T-cell (primary cell): Measurements from ENCODE around the gene NYNRIN. TPM values are rescaled to one million over a fixed set of nuclear protein-coding genes. Genes with fewer than 3 reads are reported as not detected.

Source experiments
- ATAC-seq, 4 experiments: fragments of 200-7000 bp in 3 of 4; fragments of 150-1000 bp in 1 of 4; cut with Tn5 transposase; replicated peaks in 1 of 4; 1 replicate in 3 of 4; 2 replicates in 1 of 4; pipeline ENCODE4 v1.10.0; 2021; ENCODE audit warnings: moderate library complexity in 3 of 4, mild to moderate bottlenecking in 2 of 4, moderate number of reproducible peaks in 1 of 4
- CTCF ChIA-PET, 2 donors: fragments of 300-600 bp; sonication (Branson Sonifier 250); formaldehyde crosslinking; loops; one replicate each; lab custom pipeline; 2022; ENCODE audit warnings: antibody characterized with exemption in 2 of 2; lab: Charles Lee
- POLR2A ChIA-PET, 2 donors: fragments of 300-600 bp; sonication (Branson Sonifier 250); formaldehyde crosslinking; loops; one replicate each; lab custom pipeline; 2022; ENCODE audit warnings: antibody characterized with exemption in 2 of 2; lab: Charles Lee
- DNase-seq, 35 experiments: peaks; one replicate each; pipeline versions ENCODE4 v3.0.0 to v3.0.0-alpha.2; 2013 to 2023
- H3K27ac ChIP-seq: one replicate; pipeline ENCODE4 v1.5.1; 2013; ENCODE audit warnings: low read length
- H3K27me3 ChIP-seq, 2 experiments: replicated peaks in 1 of 2; 1 replicate in 1 of 2; 2 replicates in 1 of 2; pipeline versions ENCODE4 v1.6.1 to v1.7.0; 2013; ENCODE audit warnings: low read length in 1 of 2, mixed read lengths in 1 of 2; ENCODE audit not compliant: control insufficient read depth in 2 of 2, insufficient read depth in 2 of 2; ENCODE audit errors: extremely low read depth in 1 of 2
- H3K36me3 ChIP-seq, 2 donors: 1 replicate in 1 of 2; 2 replicates in 1 of 2; pipeline versions ENCODE4 v1.6.1 to v1.7.0; 2013; ENCODE audit warnings: low read length in 1 of 2; ENCODE audit not compliant: control insufficient read depth in 2 of 2, insufficient read depth in 1 of 2; ENCODE audit errors: extremely low read depth in 1 of 2
- H3K4me1 ChIP-seq, 2 experiments: 1 replicate in 1 of 2; 2 replicates in 1 of 2; pipeline versions ENCODE4 v1.6.1 to v1.7.0; 2013; ENCODE audit warnings: low read length in 2 of 2, mixed read lengths in 1 of 2; ENCODE audit not compliant: insufficient read depth in 2 of 2, control insufficient read depth in 1 of 2; ENCODE audit errors: extremely low read depth in 1 of 2
- H3K4me3 ChIP-seq, 2 donors: 1 replicate in 1 of 2; 2 replicates in 1 of 2; pipeline versions ENCODE4 v1.5.1 to v1.7.0; 2013; ENCODE audit warnings: mild to moderate bottlenecking in 2 of 2, low read length in 1 of 2, moderate library complexity in 1 of 2; ENCODE audit not compliant: control insufficient read depth in 1 of 2; ENCODE audit errors: extremely low read depth in 1 of 2
- H3K9me3 ChIP-seq: 2 replicates; pipeline ENCODE4 v1.7.0; 2013
- H3K27ac Mint-ChIP-seq, 2 donors: one replicate each; pipeline ENCODE4 v1.8.0; 2020 to 2021; ENCODE audit warnings: mild to moderate bottlenecking in 2 of 2, mixed read lengths in 2 of 2
- H3K27me3 Mint-ChIP-seq, 2 donors: one replicate each; pipeline ENCODE4 v1.8.0; 2021 to 2022; ENCODE audit warnings: mixed read lengths in 2 of 2
- H3K36me3 Mint-ChIP-seq: one replicate; pipeline ENCODE4 v1.8.0; 2021; ENCODE audit warnings: mixed read lengths
- H3K4me1 Mint-ChIP-seq, 3 donors: one replicate each; pipeline ENCODE4 v1.8.0; 2020 to 2022; ENCODE audit warnings: mixed read lengths in 3 of 3, mild to moderate bottlenecking in 1 of 3
- H3K4me3 Mint-ChIP-seq, 3 donors: one replicate each; pipeline ENCODE4 v1.8.0; 2020 to 2022; ENCODE audit warnings: mild to moderate bottlenecking in 3 of 3, mixed read lengths in 3 of 3, moderate library complexity in 3 of 3
- H3K9me3 Mint-ChIP-seq, 3 donors: one replicate each; pipeline ENCODE4 v1.8.0; 2020 to 2022; ENCODE audit warnings: mixed read lengths in 3 of 3
- WGBS: methylation state at CpG from one replicate; pipeline ENCODE4 v1.1.5; 2013; ENCODE audit warnings: missing lambda C conversion rate; ENCODE audit not compliant: insufficient coverage; 5-methylcytosine and 5-hydroxymethylcytosine counted together
- total RNA-seq, 35 experiments: library from RNA in 6 of 35; stranded (reverse) in 6 of 35; fragments of 120-200 nt in 1 of 35; gene quantifications; one replicate each; pipeline versions ENCODE4 v1.2.1 to v1.2.4 and lab custom pipeline; 2013 to 2026

NYNRIN gene
- total RNA-seq, 5 donors from 2014 or later (not counting 1 experiment from before 2014, with no cell fraction given): 0.28 to 0.95 (median 0.61) TPM

- ATAC-seq (no peak), DNase-seq (no peak)
- Histone ChIP-seq H3K4me3 (no peak overlapping the region), H3K9me3 (no peaks in the 10 kb centered on the region), H3K36me3 (no peaks in the 10 kb centered on the region), H3K27ac (no peak overlapping the region), H3K27me3 (peaks cover 0 to 26% of the 10 kb centered on the region in 2 experiments), H3K4me1 (peaks cover 5 to 15% of the 10 kb centered on the region in 2 experiments)
- Mint-ChIP-seq H3K36me3 (no peaks in the 10 kb centered on the region), H3K27me3 (peaks cover 6 to 21% of the 10 kb centered on the region in 2 donors), H3K27ac (no peak overlapping the region), H3K4me1 (peaks cover 6 to 10% (median 7%) of the 10 kb centered on the region in 3 donors), H3K4me3 (peak overlapping the region; percentile 55 to 79 (median 64)), H3K9me3 (no peaks in the 10 kb centered on the region)
- WGBS: 29% methylated on average over 1 of the region's 4 CpGs
- ChIA-PET POLR2A (no interaction called here), CTCF (interaction anchor here in 1 of 2 donors (1.1 kb wide), 1 partner anchor 68 kb away, joined by 5 read pairs; no protein-coding TSS in a partner anchor)
Observed at GRCh38 chr14:24399999-24400718, 1.4 kb downstream of the NYNRIN start.

GRCh38 chr14:24401810-24402702, 3.3 kb downstream of the NYNRIN start:
- Histone ChIP-seq H3K4me1 (peaks cover 5 to 15% of the 10 kb centered on the region in 2 experiments), H3K27ac (no peak overlapping the region), H3K36me3 (no peaks in the 10 kb centered on the region), H3K27me3 (peaks cover 0 to 37% of the 10 kb centered on the region in 2 experiments), H3K4me3 (no peak overlapping the region), H3K9me3 (no peaks in the 10 kb centered on the region)
- Mint-ChIP-seq H3K27me3 (peaks cover 9 to 33% of the 10 kb centered on the region in 2 donors), H3K36me3 (no peaks in the 10 kb centered on the region), H3K9me3 (no peaks in the 10 kb centered on the region), H3K27ac (no peak overlapping the region), H3K4me1 (peaks cover 6 to 10% (median 7%) of the 10 kb centered on the region in 3 donors), H3K4me3 (no peak overlapping the region)
- POLR2A ChIA-PET: no interaction called here
- CTCF ChIA-PET: no interaction called here
- DNase-seq (no peak), ATAC-seq (no peak)
- WGBS: 68% methylated on average over 7 of the region's 9 CpGs

- Mint-ChIP-seq H3K4me3 (no peak overlapping the region), H3K4me1 (peaks cover 6 to 10% (median 7%) of the 10 kb centered on the region in 3 donors), H3K27ac (no peak overlapping the region), H3K9me3 (no peaks in the 10 kb centered on the region), H3K36me3 (no peaks in the 10 kb centered on the region), H3K27me3 (peaks cover 9 to 33% of the 10 kb centered on the region in 2 donors)
- no peak overlapping the region for H3K27ac ChIP-seq
- H3K36me3 ChIP-seq: no peaks in the 10 kb centered on the region
- H3K9me3 ChIP-seq: no peaks in the 10 kb centered on the region
- WGBS: 93% methylated on average over 7 of the region's 7 CpGs
- ChIA-PET POLR2A (no interaction called here), CTCF (no interaction called here)
- ATAC-seq: no peak
- H3K27me3 ChIP-seq: peaks cover 0 to 43% of the 10 kb centered on the region in 2 experiments
- H3K4me3 ChIP-seq: no peak overlapping the region
- DNase-seq: no peak
- H3K4me1 ChIP-seq: peaks cover 5 to 12% of the 10 kb centered on the region in 2 experiments
Observed at GRCh38 chr14:24403294-24403998, 4.6 kb downstream of the NYNRIN start.

- Histone ChIP-seq H3K4me1 (peaks cover 0 to 2% of the 10 kb centered on the region in 2 experiments), H3K4me3 (no peak overlapping the region), H3K27me3 (peaks cover 0 to 47% of the 10 kb centered on the region in 2 experiments), H3K36me3 (no peaks in the 10 kb centered on the region), H3K27ac (no peak overlapping the region), H3K9me3 (no peaks in the 10 kb centered on the region)
- peaks cover 9 to 33% of the 10 kb centered on the region in 2 donors for H3K27me3 Mint-ChIP-seq
- ATAC-seq (no peak), DNase-seq (no peak)
- POLR2A ChIA-PET: interaction anchor here in 1 of 2 donors (0.5 kb wide), 1 partner anchor 19 kb away, joined by 3 read pairs; no protein-coding TSS in a partner anchor
- H3K4me3 Mint-ChIP-seq: no peak overlapping the region
- H3K9me3 Mint-ChIP-seq: no peaks in the 10 kb centered on the region
- no peak overlapping the region for H3K27ac Mint-ChIP-seq
- H3K36me3 Mint-ChIP-seq: no peaks in the 10 kb centered on the region
- H3K4me1 Mint-ChIP-seq: peaks cover 0 to 3% (median 0%) of the 10 kb centered on the region in 3 donors
- WGBS: 100% methylated on average over 1 of the region's 4 CpGs
- CTCF ChIA-PET: no interaction called here
Observed at GRCh38 chr14:24404814-24405213, 6.0 kb downstream of the NYNRIN start.

- no peaks in the 10 kb centered on the region for H3K36me3 Mint-ChIP-seq
- DNase-seq (no peak), ATAC-seq (no peak)
- Histone ChIP-seq H3K27me3 (peaks cover 0 to 46% of the 10 kb centered on the region in 2 experiments), H3K4me1 (no peaks in the 10 kb centered on the region), H3K36me3 (no peaks in the 10 kb centered on the region), H3K27ac (no peak overlapping the region), H3K9me3 (no peaks in the 10 kb centered on the region), H3K4me3 (no peak overlapping the region)
- ChIA-PET POLR2A (interaction anchor here in 1 of 2 donors (0.7 kb wide), 1 partner anchor 19 kb away, joined by 3 read pairs; no protein-coding TSS in a partner anchor), CTCF (no interaction called here)
- no peaks in the 10 kb centered on the region for H3K9me3 Mint-ChIP-seq
- H3K4me3 Mint-ChIP-seq: no peak overlapping the region
- 88% methylated on average over 6 of the region's 6 CpGs for WGBS
- peaks cover 9 to 28% of the 10 kb centered on the region in 2 donors for H3K27me3 Mint-ChIP-seq
- no peaks in the 10 kb centered on the region for H3K4me1 Mint-ChIP-seq
- no peak overlapping the region for H3K27ac Mint-ChIP-seq
Observed at GRCh38 chr14:24406416-24406815, 7.6 kb downstream of the NYNRIN start.
